Activated naive CD8-positive, alpha-beta T cell treated with anti-CD3 and anti-CD28 coated beads for 36 hours (primary cell): ENCODE measurements around the gene CCDC69. TPM values are rescaled to one million over a fixed set of nuclear protein-coding genes. Genes with fewer than 3 reads are reported as not detected.
A peak's percentile ranks its signal among the peaks of the same experiment; 100 is the strongest.
"Not testable (repeated sequence)": the region's sequence is repeated elsewhere in the genome, so short reads cannot be mapped to it uniquely, and the experiment has no call there.

Source experiments
- DNase-seq: peaks from one replicate; pipeline ENCODE4 v3.0.0; 2021
- H3K27ac Mint-ChIP-seq: one replicate; pipeline ENCODE4 v1.8.0; 2022; ENCODE audit warnings: mild to moderate bottlenecking, moderate library complexity, mixed read lengths
- H3K27me3 Mint-ChIP-seq: one replicate; pipeline ENCODE4 v1.8.0; 2022; ENCODE audit warnings: mild to moderate bottlenecking, mixed read lengths
- H3K36me3 Mint-ChIP-seq: one replicate; pipeline ENCODE4 v1.8.0; 2021; ENCODE audit warnings: mild to moderate bottlenecking, mixed read lengths
- H3K4me1 Mint-ChIP-seq: one replicate; pipeline ENCODE4 v1.8.0; 2021; ENCODE audit warnings: mixed read lengths
- H3K4me3 Mint-ChIP-seq: one replicate; pipeline ENCODE4 v1.8.0; 2022; ENCODE audit warnings: mild to moderate bottlenecking, moderate library complexity, mixed read lengths
- H3K9me3 Mint-ChIP-seq: one replicate; pipeline ENCODE4 v1.8.0; 2022; ENCODE audit warnings: mixed read lengths
- total RNA-seq, 2 experiments: library from RNA; stranded (reverse); gene quantifications; one replicate each; pipeline ENCODE4 v1.2.3, GENCODE V29; 2021

Gene CCDC69
- total RNA-seq, 2 experiments from 2014 or later, result 27.5 to 29.6 TPM

- no peak for DNase-seq
- Mint-ChIP-seq H3K4me3 (no peak overlapping the region), H3K4me1 (peaks cover 37% of the 10 kb centered on the region), H3K27me3 (no peaks in the 10 kb centered on the region), H3K9me3 (peaks cover 2% of the 10 kb centered on the region), H3K36me3 (peaks cover 3% of the 10 kb centered on the region), H3K27ac (peak overlapping the region; percentile 77)
Observed at GRCh38 chr5:151237685-151238084, 13.8 kb upstream of the CCDC69 start.

GRCh38 chr5:151236888-151237287 lies 13.0 kb upstream of the CCDC69 start:
- Mint-ChIP-seq H3K27me3 (no peaks in the 10 kb centered on the region), H3K27ac (no peak overlapping the region), H3K9me3 (peaks cover 2% of the 10 kb centered on the region), H3K36me3 (peaks cover 3% of the 10 kb centered on the region), H3K4me1 (peaks cover 37% of the 10 kb centered on the region), H3K4me3 (no peak overlapping the region)
- DNase-seq, result no peak

GRCh38 chr5:151235239-151235571 lies 11.3 kb upstream of the CCDC69 start:
- H3K4me3 Mint-ChIP-seq, H3K36me3 Mint-ChIP-seq, DNase-seq, H3K27me3 Mint-ChIP-seq, H3K9me3 Mint-ChIP-seq, H3K27ac Mint-ChIP-seq: not testable (repeated sequence)
- H3K4me1 Mint-ChIP-seq, result peaks cover 37% of the 10 kb centered on the region

GRCh38 chr5:151234476-151235238 lies 10.8 kb upstream of the CCDC69 start:
- Mint-ChIP-seq H3K4me3 (peak overlapping the region; percentile 12), H3K36me3 (peaks cover 3% of the 10 kb centered on the region), H3K27me3 (no peaks in the 10 kb centered on the region), H3K9me3 (peaks cover 2% of the 10 kb centered on the region), H3K4me1 (peaks cover 37% of the 10 kb centered on the region), H3K27ac (peak overlapping the region; percentile 59)
- DNase-seq, result no peak

- H3K27me3 Mint-ChIP-seq, result no peaks in the 10 kb centered on the region
- H3K4me3 Mint-ChIP-seq, result no peak overlapping the region
- peaks cover 2% of the 10 kb centered on the region for H3K9me3 Mint-ChIP-seq
- H3K4me1 Mint-ChIP-seq, result peaks cover 29% of the 10 kb centered on the region
- H3K36me3 Mint-ChIP-seq, result peaks cover 3% of the 10 kb centered on the region
- no peak for DNase-seq
- no peak overlapping the region for H3K27ac Mint-ChIP-seq
Observed at GRCh38 chr5:151233616-151234085, 9.8 kb upstream of the CCDC69 start.

- H3K27me3 Mint-ChIP-seq, result no peaks in the 10 kb centered on the region
- H3K4me1 Mint-ChIP-seq, result peaks cover 18% of the 10 kb centered on the region
- H3K9me3 Mint-ChIP-seq, result peaks cover 2% of the 10 kb centered on the region
- no peak for DNase-seq
- no peak overlapping the region for H3K27ac Mint-ChIP-seq
- no peak overlapping the region for H3K4me3 Mint-ChIP-seq
- peaks cover 3% of the 10 kb centered on the region for H3K36me3 Mint-ChIP-seq
Observed at GRCh38 chr5:151231359-151231758, 7.5 kb upstream of the CCDC69 start.

- H3K4me1 Mint-ChIP-seq, result peaks cover 21% of the 10 kb centered on the region
- DNase-seq, result no peak
- no peaks in the 10 kb centered on the region for H3K36me3 Mint-ChIP-seq
- H3K9me3 Mint-ChIP-seq, result no peaks in the 10 kb centered on the region
- H3K27ac Mint-ChIP-seq, result no peak overlapping the region
- no peaks in the 10 kb centered on the region for H3K27me3 Mint-ChIP-seq
- H3K4me3 Mint-ChIP-seq, result no peak overlapping the region
Observed at GRCh38 chr5:151230048-151230680, 6.3 kb upstream of the CCDC69 start.

- no peak overlapping the region for H3K4me3 Mint-ChIP-seq
- no peak overlapping the region for H3K27ac Mint-ChIP-seq
- DNase-seq, result no peak
- peaks cover 21% of the 10 kb centered on the region for H3K4me1 Mint-ChIP-seq
- H3K27me3 Mint-ChIP-seq, result no peaks in the 10 kb centered on the region
- no peaks in the 10 kb centered on the region for H3K36me3 Mint-ChIP-seq
- H3K9me3 Mint-ChIP-seq, result no peaks in the 10 kb centered on the region
Observed at GRCh38 chr5:151228986-151229385, 5.1 kb upstream of the CCDC69 start.

GRCh38 chr5:151227918-151228447 lies 4.1 kb upstream of the CCDC69 start:
- H3K36me3 Mint-ChIP-seq, result no peaks in the 10 kb centered on the region
- peaks cover 18% of the 10 kb centered on the region for H3K4me1 Mint-ChIP-seq
- DNase-seq, result no peak
- H3K9me3 Mint-ChIP-seq, result no peaks in the 10 kb centered on the region
- no peak overlapping the region for H3K27ac Mint-ChIP-seq
- no peaks in the 10 kb centered on the region for H3K27me3 Mint-ChIP-seq
- no peak overlapping the region for H3K4me3 Mint-ChIP-seq

GRCh38 chr5:151225475-151225874 lies 1.6 kb upstream of the CCDC69 start:
- peaks cover 16% of the 10 kb centered on the region for H3K36me3 Mint-ChIP-seq
- H3K4me3 Mint-ChIP-seq, result peak overlapping the region; percentile 22
- DNase-seq, result no peak
- no peaks in the 10 kb centered on the region for H3K27me3 Mint-ChIP-seq
- peak overlapping the region; percentile 84 for H3K27ac Mint-ChIP-seq
- H3K9me3 Mint-ChIP-seq, result no peaks in the 10 kb centered on the region
- peaks cover 42% of the 10 kb centered on the region for H3K4me1 Mint-ChIP-seq

- H3K36me3 Mint-ChIP-seq, result peaks cover 19% of the 10 kb centered on the region
- H3K27ac Mint-ChIP-seq, result peak overlapping the region; percentile 84
- peaks cover 46% of the 10 kb centered on the region for H3K4me1 Mint-ChIP-seq
- no peak for DNase-seq
- no peaks in the 10 kb centered on the region for H3K9me3 Mint-ChIP-seq
- H3K27me3 Mint-ChIP-seq, result no peaks in the 10 kb centered on the region
- peak overlapping the region; percentile 22 for H3K4me3 Mint-ChIP-seq
Observed at GRCh38 chr5:151225071-151225470, 1.2 kb upstream of the CCDC69 start.

- H3K9me3 Mint-ChIP-seq, result no peaks in the 10 kb centered on the region
- peaks cover 51% of the 10 kb centered on the region for H3K4me1 Mint-ChIP-seq
- DNase-seq, result no peak
- peaks cover 23% of the 10 kb centered on the region for H3K36me3 Mint-ChIP-seq
- H3K4me3 Mint-ChIP-seq, result peak overlapping the region; percentile 88
- no peaks in the 10 kb centered on the region for H3K27me3 Mint-ChIP-seq
- peak overlapping the region; percentile 84 for H3K27ac Mint-ChIP-seq
Observed at GRCh38 chr5:151224372-151224771, 480 bp upstream of the CCDC69 start.

- peaks cover 32% of the 10 kb centered on the region for H3K36me3 Mint-ChIP-seq
- H3K4me1 Mint-ChIP-seq, result peaks cover 66% of the 10 kb centered on the region
- H3K9me3 Mint-ChIP-seq, result no peaks in the 10 kb centered on the region
- peak; percentile 57 for DNase-seq
- H3K27ac Mint-ChIP-seq, result peak overlapping the region; percentile 84
- peak overlapping the region; percentile 88 for H3K4me3 Mint-ChIP-seq
- no peaks in the 10 kb centered on the region for H3K27me3 Mint-ChIP-seq
Observed at GRCh38 chr5:151222790-151223446, 974 bp downstream of the CCDC69 start.

GRCh38 chr5:151222054-151222789 lies 1.7 kb downstream of the CCDC69 start:
- H3K4me3 Mint-ChIP-seq, result peak overlapping the region; percentile 88
- H3K4me1 Mint-ChIP-seq, result peaks cover 73% of the 10 kb centered on the region
- peaks cover 39% of the 10 kb centered on the region for H3K36me3 Mint-ChIP-seq
- H3K9me3 Mint-ChIP-seq, result no peaks in the 10 kb centered on the region
- peak overlapping the region; percentile 84 for H3K27ac Mint-ChIP-seq
- H3K27me3 Mint-ChIP-seq, result no peaks in the 10 kb centered on the region
- DNase-seq, result no peak

- no peaks in the 10 kb centered on the region for H3K9me3 Mint-ChIP-seq
- no peaks in the 10 kb centered on the region for H3K27me3 Mint-ChIP-seq
- peaks cover 43% of the 10 kb centered on the region for H3K36me3 Mint-ChIP-seq
- H3K4me1 Mint-ChIP-seq, result peaks cover 78% of the 10 kb centered on the region
- H3K4me3 Mint-ChIP-seq, result peak overlapping the region; percentile 88
- no peak for DNase-seq
- H3K27ac Mint-ChIP-seq, result peak overlapping the region; percentile 84
Observed at GRCh38 chr5:151221574-151221973, 2.3 kb downstream of the CCDC69 start.
